ENCODE measurements around the gene AIRE. TPM values are rescaled to one million over a fixed set of nuclear protein-coding genes. Genes with fewer than 3 reads are reported as not detected.

The AIRE gene
- total RNA-seq, 1 donor from 2014 or later, result not detected

GRCh38 chr21:44327603-44327974, 41.9 kb downstream of the AIRE start:
- no peak for TF ChIP-seq CTCF (conservative IDR thresholded peaks at IDR 0.05; ENCODE audit: low read depth, low read length)
- DNase-seq (ENCODE audit: low read depth), result no peak
- H3K4me3 ChIP-seq (ENCODE audit: low read depth, low read length), result no peak overlapping the region

GRCh38 chr21:44328242-44328895, 42.7 kb downstream of the AIRE start:
- DNase-seq (ENCODE audit: low read depth), result no peak
- no peak overlapping the region for H3K4me3 ChIP-seq (ENCODE audit: low read depth, low read length)
- no peak for TF ChIP-seq CTCF (conservative IDR thresholded peaks at IDR 0.05; ENCODE audit: low read depth, low read length)

GRCh38 chr21:44329086-44329889, 43.6 kb downstream of the AIRE start:
- H3K4me3 ChIP-seq (ENCODE audit: low read depth, low read length), result no peak overlapping the region
- no peak for TF ChIP-seq CTCF (conservative IDR thresholded peaks at IDR 0.05; ENCODE audit: low read depth, low read length)
- no peak for DNase-seq (ENCODE audit: low read depth)

- no peak overlapping the region for H3K4me3 ChIP-seq (ENCODE audit: low read depth, low read length)
- TF ChIP-seq CTCF (conservative IDR thresholded peaks at IDR 0.05; ENCODE audit: low read depth, low read length), result no peak
- DNase-seq (ENCODE audit: low read depth), result no peak
These were observed 44.5 kb downstream of the AIRE start for GRCh38 chr21:44329971-44330681.

GRCh38 chr21:44330698-44331097, 45.0 kb downstream of the AIRE start:
- no peak for DNase-seq (ENCODE audit: low read depth)
- no peak for TF ChIP-seq CTCF (conservative IDR thresholded peaks at IDR 0.05; ENCODE audit: low read depth, low read length)
- no peak overlapping the region for H3K4me3 ChIP-seq (ENCODE audit: low read depth, low read length)

- DNase-seq (ENCODE audit: low read depth), result no peak
- no peak overlapping the region for H3K4me3 ChIP-seq (ENCODE audit: low read depth, low read length)
- no peak for TF ChIP-seq CTCF (conservative IDR thresholded peaks at IDR 0.05; ENCODE audit: low read depth, low read length)
These were observed 45.5 kb downstream of the AIRE start for GRCh38 chr21:44331209-44331608.

All from epithelial cell of proximal tubule (primary cell).